NCI-H526 treated with DMSO at 0.1 percent for 48 hours (cell line): ENCODE data around the gene RAB40C.

Source experiments
- DNase-seq: peaks from one replicate; lab custom pipeline; 2025; lab: John Stamatoyannopoulos, UW

The RAB40C gene

DNA sequence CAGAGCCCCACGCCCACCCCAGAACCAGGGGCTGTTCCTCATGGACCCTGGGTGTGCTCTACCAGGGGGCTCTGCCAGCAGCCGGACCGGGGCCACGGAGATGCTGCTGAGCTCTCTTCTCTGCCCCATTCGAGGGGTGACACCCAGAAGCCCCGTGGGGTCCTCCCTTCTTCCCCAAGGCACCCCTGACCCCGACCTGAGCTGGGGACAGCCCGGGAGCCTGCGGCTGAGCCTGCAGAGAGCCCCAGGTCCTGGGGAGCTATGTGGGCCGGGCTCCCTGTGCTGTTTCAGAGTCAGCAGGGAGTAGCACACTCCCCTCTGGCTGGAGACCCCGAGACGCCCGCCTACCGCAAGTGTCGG, 30.9 kb upstream of the RAB40C start:
- no peak for DNase-seq

DNA sequence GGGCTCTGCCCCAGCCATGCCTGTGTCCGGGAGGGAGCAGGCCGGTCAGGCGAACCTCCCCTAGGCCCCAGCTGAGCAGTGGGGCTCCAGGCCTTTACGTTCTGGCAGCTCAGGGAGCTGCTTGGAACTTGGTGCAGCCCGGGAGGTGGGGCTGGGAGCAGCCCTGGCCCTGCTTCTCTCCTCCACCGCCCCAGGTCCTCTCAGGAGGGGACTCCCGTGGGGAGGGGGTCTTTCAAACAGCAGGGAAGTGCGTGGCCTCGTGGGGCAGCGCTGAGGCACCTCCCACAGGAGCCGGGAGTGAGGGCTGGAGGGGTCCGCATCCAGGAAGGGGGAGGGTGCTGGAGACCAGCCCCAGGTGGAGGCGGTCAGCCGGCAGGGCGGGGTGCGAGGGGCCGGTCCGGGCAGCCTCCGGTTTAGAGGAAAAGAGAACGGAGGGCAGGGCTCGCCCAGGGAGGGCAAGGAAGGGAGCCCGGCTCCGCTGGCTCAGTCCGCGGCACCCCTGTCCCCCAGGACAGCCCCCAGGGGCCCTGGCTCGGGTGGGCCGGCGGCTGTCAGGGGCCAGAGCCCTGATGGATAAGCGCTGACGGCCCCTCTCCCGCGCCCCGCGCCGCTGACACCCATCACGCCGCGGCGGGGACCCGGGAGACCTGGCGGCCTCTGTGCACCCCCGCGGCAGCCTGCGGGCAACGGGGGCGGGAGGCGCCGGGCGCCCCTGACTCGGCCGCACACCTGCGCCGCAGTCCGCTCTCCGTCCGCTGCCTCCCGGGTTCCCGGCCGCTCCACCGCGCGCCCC, 30.3 kb upstream of the RAB40C start:
- no peak for DNase-seq

DNA sequence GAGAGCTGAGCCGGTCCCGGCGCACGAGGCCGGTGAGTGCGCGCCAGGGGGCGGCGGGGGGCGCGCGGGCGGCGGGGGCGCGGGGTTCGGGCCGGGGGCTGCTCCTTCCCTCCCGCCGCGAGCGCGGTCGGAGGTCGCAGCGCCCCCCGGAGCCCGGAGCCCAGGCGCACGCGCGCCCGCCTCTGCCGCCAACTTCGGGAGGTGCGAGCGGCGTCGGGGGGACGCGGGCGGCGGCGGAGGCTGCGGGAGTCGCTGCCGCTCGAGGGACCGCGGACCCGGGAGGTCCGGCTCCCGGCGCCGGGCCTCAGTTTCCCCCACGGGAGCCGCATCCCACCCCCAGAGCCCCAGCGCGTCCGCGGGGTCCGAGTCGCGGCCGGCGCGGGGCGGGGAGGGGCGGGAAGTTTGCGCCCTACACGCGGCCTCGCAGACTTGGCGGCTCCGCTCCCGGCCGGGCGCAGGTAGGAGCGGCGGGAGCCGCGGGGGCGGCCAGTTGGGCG, 29.6 kb upstream of the RAB40C start, which contains the start of gene PRR35:
Gene PRR35, plus strand, starts transcription at position 191 of the 497 bp plus-strand sequence. CDS start 2,901 bp downstream, outside the sequence.
- DNase-seq: no peak

DNA sequence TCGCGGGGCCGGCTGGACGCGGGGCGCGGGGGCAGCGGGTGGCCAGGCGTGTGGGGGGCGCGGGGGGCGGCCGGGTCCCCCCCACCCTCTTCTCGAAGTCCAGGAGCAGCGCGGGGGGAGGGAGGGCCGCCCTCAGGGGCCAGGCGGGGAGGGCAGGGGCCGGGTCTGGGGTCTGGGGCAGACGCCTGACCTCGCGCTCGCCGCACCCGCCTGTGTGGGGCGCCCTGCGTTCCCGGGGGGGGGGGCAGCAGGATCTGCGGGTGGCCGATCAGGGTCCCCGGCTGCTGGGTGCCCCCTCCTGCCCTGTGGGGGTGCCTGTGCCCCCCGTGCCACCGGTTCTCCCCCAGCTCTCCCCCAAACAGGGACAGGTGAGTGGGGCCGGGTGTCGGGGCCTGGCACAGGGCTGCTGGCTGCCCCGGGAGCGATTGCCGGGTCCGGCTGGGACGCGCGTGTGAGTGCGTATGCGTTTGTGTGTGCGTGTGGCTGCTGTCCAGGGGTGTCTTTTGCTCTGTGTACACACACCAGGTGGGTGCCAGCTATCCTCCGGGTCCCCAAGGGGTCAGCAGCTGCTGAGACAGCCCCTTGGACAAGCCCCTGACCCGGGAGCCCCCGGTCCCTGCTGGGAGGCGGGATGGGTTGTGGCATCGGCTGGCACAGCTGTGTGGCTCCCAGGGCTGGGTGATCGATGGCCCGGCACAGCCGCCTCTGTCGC, 29.0 kb upstream of the RAB40C start:
- no peak for DNase-seq

DNA sequence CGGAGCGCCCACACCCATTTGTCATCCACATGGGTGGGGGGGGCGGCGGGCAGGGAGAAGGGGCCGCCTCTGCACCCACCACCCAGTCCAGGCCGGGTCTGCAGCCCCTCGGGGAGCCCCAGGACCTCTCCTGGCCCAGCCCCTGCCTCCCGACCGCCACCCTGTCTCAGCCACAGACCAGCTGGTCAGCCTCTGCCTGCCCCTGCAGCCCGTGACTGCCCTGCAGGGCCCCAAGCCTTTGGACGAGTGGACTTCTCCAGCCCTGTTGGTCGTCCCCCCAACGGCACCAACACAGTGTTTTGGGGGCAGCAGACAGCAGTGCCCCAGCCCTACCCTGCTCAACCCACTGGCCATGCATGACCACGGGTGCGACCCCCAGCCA, 28.5 kb upstream of the RAB40C start:
- DNase-seq: no peak

DNA sequence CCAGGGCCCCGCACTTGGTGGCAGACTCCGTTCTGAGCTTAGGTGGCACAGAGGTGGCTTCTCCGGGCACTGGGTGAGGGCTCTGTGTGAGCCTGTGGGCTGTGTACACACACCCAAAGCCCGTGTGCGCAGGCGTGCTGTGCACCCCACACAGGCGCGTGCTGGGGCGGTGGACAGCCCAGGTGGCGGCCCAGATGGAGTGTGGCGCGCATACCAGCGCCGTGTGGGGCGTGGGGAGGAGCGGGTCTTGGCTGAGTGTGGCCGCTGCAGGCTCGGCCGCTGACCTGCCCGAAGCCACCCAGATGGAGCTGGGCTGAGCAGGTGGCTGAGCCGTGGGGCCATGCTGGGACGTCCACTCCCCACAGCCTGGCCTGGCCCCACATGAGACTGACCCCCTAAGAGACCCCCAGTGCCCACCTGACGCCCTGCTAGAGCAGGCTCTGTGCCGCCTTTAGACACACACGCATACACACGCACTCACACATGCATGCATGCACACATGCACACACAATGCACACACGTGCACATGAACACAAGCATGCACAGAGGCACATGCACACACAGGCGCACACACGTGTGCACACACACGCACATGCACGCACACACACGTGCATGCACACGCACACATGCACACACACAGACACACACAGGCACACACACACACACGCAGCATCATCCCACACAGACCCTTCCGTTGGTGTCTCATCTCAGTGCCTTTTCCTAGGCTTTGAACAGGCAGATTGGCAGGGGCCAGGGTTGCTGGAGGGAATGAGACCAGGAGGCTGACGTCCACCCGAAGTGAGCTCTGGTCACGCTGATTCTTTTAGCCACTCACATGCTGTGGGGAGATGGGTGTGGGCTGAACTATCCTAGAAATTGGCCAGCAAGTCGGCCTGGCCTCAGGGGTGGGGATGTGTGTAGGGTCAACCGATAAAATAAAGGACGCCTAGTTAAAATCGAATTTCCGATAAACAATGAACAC, 27.6 kb upstream of the RAB40C start:
- no peak for DNase-seq

DNA sequence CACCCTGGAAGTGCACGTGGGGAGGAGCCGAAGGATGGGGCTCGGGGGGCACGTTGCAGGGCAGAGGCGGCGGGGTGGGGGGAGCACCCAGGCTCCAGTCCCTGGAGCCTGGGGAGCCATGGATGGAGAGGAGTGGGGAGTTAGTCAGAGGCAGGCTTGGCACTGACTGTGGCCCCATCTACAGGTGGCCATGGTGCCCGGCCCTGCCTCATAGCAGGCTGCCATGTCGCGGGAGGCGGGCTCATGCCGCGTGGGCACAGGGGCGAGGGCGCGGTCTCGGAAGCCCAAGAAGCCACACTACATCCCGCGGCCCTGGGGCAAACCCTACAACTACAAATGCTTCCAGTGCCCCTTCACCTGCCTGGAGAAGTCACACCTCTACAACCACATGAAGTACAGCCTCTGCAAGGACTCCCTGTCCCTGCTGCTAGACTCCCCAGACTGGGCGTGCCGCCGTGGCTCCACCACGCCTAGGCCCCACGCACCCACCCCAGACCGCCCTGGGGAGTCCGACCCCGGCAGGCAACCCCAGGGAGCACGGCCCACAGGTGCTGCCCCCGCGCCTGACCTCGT, 26.7 kb upstream of the RAB40C start:
- no peak for DNase-seq

DNA sequence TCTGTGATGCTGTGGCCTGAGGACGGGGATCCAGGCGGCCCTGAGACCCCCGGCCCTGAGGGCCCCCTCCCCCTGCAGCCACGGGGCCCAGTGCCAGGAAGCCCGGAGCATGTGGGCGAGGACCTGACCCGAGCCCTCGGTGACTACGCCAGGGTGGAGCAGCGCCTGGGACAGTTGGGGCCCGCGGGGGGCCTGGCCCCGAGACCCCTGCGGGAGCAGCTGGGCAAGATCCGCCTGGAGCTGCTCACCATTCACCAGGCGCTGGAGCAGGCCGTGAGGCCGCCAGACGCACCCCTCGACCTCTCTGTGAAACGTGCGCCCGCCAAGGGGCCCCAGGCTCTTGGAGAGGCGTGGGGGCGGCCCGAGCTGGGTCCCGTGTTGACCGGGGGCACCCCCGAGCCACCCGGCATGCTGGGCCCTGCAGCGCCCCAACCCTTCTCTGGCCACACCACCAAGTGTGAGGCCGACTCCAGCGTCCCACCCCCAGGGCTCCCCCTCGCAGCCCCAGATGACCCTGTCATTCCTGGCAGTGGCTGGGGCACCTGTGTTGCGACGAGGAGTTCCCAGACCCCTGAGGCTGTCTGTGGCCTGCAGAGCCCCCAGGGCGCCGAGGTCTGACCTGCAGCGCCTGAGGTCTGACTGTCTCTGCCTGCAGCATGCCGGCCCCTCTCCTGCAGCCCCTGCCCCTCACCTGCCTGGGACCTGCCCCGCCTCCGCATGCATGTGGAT, 25.0 kb upstream of the RAB40C start:
- no peak for DNase-seq

DNA sequence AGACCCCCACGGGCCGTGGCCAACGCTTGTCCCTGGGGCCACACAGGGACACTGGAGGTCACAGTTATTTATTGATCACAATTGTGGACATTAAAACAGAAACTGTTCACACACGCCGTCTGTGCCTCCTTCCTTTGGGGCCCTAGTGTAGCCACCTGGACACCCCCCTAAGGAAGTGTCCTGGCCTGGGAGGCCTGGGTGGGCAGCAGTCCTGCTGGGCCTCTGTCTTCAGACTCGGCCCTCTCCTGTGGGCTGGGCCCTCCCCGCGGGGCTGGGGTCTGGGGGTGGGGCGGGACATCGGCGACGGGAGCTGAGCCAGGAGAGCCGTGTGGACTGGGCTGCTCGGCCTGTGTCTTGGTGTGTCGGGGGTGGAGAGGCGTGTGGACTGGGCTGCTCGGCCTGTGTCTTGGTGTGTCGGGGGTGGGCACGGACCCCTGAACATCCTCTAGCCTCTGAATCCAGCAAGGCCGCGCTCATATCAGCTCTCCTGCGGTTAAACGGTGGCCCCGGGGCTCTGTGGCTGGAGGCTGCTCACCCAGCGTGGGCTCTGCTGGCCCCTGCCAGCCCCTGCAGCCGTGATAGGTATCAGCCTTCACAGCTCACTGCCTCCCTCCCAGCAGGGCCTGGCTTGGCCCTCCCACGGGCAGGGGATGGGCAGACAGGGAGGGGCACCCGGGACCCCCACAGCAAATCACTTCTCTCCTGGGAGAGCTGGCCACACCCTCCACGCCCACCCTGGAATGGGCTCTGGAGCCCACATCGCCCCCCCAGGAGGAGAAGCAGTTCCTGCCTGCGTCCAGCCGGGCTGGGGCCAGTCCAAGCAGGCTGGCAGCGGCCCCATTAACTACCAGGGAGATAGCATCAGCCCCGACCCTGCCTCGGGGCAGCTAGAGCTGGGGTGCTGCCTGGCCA, 24.2 kb upstream of the RAB40C start:
- DNase-seq: no peak

DNA sequence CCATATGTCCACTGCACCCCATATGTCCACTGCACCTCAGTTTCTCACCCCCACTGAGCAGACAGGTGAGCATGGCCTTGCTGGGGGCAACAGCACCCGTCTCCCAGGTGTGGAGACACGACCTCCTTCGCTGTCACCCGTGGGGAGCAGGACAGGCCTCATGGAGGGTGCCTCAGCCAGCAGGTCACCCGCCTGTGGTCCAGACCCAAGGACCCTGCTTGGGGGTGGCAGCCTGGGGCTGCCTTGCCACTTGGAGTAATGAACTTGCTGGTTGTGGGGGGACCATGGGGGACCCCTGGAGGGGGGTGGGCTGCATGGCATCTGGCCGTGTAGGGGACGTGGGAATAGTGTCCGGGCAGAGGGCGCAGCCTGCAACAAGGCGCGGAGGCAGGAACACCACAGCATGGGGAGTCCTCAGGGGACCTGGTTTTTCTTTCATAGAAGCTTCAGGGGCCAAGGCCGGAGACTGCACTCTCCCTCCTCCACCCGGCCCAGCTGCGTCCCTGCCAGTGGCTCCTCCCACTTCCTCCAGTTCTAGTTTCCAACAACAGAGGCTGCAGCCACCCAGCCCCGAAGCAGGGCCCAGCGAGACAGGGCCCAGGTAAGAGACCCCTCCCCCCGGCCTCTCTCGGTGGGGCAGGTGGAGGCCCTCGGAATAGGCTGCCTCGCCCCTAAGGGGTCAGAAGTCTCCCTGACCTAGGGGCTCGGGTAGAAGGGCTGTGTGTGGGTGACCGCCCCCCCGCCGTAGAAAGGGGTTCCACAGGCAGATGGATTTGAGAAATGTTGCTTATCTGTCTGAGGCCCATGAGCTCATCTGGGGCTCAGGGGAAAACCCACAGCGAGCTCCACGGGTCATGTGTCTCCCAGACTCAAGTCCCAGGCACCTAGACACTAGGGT, 23.1 kb upstream of the RAB40C start, which contains the start of gene NHLRC4:
Gene NHLRC4, plus strand, starts transcription at position 531 of the 898 bp plus-strand sequence. CDS start 1,043 bp downstream, outside the sequence.
- DNase-seq: peak; percentile 17

DNA sequence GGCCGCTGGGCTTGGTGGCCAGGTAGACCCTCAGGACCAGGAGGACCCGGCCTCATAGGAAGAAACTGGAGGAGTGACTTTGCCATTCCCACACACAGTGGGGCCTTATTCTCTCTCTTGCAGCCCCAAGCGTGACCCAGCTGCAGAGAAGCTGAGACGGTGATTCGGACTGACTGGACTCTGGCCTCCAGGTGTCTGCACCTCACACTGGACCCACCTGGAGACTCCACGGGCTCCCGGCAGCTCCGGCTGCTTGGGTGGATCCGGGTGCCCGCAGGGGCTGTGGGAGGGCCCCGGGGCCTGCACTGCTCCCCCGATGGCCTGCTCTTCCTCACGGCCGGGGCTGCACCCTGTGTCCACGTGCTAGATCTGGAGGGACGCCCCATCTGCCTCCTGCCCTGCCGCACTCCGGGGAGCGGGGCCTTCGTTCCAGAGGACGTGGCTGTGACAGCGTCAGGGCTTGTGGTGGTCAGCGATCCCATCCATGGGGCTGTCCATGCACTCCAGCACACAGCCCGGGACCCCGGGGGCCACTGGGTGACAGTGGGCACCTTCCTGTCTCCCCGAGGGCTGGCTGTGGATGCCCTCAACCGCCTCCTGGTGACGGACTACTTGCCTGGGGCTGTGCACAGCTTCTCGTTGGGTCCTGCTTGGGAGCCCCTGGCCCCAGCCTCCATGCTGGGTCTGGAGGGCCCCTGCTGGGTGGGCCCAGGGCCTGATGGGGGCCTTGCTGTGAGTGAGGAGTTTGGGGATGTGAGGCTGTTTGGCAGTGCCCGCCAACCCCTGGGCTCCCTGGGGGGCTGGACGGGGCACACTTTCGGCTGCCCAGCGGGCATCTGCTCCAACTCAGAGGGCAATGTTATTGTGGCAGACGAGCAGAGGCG, 22.3 kb upstream of the RAB40C start:
- DNase-seq: no peak

DNA sequence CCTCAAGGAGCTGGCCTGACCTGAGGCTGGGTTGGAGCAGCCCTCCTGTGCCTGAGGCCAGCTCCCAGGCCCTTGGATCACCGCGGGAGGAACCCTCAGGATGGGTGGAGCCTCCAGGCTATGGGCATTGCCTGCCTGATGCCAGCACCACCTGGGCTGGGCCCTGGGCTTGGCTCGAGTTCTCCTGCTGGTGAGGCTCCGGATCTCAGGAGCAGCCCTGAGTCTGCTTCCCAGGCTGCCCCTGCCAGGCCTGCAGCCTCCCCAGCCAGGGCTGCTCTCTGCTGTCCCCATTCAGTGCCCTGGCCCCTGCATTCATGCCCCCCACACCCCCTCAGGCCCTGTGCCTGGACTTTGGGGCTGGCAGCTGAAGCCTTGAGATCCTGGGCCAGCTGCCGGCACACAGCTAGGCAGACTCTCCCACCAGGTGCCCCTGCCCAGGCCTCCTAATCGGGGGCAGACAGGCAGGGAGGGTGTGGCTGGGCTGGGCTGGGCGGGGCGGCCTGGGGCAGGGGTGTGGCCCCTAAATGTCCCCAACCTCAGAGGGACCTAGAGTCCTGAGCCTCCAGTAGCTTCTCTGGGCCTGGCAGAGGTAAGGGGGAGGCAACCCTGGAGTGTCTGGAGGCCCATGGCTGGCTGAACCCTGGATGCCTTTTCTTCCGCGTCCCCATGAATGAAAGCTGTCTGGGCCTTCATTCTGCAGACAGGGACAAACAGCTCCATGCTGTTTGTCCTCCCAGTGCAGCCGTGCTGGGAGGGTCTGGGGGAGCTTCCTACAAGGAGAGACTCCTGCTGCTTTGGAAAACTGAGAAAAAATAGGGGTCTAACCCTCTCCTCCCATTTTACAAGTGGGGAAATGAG, 21.2 kb upstream of the RAB40C start:
- DNase-seq: no peak

DNA sequence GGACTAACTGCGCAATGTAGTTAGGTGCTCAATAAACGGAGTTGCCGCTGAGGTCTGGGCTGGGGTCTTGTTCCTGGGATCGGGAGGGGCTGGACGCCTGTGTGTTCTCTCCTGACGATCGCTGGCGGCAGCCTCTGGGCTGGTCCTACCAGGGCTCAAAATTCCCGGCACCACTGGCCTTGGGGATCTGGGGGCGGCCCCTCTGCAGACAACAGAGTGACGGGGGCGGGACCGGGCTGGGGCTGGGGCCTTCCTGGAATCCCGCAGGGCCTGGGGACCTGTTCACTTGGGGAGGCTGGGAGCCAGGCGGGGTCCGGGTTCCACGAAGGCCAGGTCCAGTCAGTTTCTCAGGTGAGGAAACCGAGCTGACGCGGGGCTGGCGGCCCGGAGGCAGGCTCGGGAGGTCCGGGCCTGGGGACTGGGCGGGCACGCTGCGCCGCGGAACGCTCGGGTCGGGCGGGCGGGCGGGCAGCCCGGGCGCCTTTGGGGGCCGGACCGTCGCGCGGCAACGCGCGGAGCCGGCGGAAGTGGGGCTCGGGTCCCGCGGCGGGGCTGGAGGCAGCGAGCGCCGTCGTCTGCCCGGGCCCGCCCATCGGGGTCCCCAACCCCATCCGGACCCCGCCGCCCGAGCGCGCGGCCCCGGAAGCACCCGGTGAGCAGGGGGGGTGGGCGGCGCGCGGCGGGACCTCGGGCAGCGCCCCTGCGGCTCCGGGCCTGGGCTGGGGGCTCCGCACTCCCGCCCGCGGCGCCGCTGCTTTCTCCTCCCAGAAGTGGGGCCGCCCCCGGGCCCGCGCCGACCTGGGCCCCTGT, 20.2 kb upstream of the RAB40C start, which contains the start of gene PIGQ:
Gene PIGQ, plus strand, starts transcription at position 524 of the 810 bp plus-strand sequence. CDS start 4,107 bp downstream, outside the sequence.
- no peak for DNase-seq

DNA sequence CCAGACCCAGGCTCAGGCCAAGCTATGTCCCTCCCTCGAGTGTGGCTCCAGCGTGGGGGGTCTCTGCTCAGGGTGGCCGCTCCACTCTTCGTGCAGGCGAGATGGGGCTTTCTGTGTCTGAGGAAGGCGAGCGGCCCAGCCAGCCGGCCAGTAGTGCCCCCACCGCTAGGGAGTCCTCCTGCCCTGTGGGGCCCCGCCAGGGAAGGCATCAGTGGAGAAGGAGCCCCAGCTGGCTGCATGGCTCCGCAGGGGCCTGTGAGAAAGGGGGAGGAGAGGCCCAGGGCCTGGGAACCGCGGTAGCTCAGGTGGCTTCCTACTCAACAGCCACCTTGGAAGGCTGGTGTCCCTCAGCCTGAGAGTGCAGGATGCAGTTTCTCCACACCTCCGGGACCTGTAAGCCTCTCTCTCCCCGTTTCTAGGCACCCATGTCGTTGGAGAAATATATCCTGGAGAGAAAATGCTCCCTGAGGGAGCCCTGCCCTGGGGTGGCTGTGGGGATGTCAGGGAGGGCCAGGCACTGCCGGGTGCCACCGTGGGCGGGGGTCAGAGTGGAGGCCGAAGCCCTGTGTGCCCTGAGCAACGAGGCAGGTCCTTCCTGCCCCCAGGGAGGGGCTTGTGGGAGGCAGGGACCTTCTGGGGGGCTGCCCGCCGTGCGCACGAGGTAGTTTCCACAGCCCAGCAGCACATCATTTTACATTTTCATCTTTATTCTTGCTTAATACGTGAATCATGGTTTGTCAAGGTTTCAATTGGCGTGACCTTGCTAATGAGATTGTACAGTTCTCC, 16.8 kb upstream of the RAB40C start:
- no peak for DNase-seq
